Smooth muscle cell of the brain vasculature (primary cell): ENCODE data around the gene CCDC17.
A peak's percentile ranks its signal among the peaks of the same experiment; 100 is the strongest.

ENCODE experiments used
- DNase-seq: peaks from one replicate; pipeline ENCODE4 v3.0.0-alpha.2; 2012; ENCODE audit warnings: low read depth, low spot score

The CCDC17 gene

DNA sequence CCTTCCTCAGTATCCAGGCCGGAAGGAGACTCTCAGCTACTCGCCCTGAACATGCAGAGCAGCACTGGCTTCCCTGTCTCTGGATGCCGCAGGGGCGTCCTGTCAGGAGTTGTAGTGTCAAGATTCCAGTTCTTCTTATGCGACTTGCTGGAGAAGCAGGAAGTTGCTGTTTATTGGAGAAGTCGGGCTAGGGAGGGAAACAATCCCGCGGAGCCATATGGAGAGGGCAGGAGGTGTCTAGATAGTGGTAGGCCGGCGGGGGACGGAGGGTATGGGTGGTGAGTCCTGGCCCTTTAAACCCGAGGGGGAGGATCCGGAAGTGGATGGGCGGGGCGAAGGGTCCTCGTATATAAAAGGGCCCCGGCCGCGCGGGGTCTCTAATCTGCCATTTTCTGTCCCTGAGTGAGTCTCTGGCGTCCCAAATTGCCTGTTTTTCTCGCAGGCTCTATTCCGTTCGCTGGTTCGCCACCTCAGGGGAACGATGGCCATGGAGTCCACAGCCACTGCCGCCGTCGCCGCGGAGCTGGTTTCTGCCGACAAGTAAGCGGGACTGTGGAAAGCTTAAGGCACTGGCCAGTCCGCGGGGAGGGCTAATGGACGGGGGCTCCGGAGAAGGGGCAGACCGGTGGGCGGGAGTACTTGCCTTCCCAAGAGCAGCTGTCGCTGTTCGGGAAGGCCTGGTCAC, 40.0 kb downstream of the CCDC17 start, which contains the start of gene NASP:
Gene NASP, plus strand, starts transcription at position 376 of the 685 bp plus-strand sequence. Its CDS starts 106 bp downstream, at position 482.
- peak; percentile 57 for DNase-seq

DNA sequence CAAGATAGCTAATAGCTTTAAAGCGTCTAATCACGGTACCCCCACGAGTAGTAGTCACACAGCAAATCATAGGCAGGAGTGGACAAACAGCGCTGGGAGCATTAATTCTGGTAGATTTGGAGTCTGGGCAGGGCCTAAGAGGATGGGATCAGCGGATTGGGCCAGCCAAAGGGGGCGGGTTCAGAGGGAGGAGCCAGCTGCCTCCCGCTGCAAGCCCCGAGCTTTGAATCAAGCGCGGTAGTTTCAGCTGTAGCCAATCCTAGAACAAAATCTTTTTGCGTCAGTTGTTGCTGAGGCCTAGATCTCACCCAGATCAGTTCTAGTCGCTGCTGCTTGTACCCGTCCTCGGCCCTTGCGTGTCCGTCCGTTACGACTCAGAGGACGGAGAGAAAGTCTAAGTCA, 40.6 kb downstream of the CCDC17 start:
- peak; percentile 95 for DNase-seq

DNA sequence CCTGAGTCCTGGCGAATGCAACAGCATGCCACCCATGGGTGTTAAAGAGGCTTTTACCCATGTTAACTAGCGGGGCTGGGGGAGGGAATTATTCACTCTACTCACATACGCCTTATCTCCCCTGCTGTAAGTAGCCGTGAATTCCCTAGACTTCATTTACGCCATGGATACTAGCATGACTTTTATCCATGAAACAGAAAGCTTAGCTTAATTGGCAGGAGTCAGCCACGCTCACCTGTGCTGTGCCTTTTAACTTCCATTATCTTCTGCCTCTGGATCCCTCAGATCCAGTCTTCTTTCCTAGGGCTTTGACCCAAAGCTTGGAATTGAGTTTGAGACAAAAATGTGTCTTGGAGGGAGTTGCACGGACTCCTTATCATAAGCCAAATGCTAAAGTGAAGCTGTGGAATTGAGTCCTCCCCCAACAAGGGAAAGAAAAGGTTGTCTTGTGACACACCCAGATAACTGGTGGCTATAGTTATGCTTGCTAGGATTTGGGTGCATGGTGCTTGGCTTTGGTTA, 49.7 kb downstream of the CCDC17 start:
- DNase-seq: no peak

DNA sequence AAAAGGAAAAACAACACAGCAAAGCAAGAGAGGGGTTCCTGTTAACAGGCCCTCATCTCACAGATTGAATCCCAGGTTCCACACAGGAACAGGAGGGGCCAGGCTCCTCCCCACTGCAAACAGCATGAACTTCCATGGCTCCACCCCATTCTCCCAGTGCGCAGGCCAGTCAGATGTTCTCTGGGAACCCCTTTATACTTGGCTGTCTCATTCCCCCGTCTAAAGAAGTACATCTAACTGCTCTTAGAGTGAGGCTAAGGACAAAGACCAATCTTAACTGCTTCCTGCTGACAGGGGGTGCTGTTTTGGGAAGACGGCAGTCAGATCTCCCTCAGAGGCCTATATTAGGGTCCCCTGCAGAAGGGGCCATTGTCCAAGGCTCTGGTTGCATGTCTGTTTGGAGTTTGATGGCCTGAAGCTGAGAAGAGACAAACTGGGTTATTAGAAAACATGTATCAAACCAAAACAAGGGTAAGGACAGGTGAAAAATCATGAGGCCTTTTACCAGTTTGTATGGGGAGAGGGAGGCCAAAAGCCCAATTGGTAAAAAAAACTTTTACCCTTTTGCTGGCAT, 50.5 kb downstream of the CCDC17 start:
- DNase-seq: no peak

DNA sequence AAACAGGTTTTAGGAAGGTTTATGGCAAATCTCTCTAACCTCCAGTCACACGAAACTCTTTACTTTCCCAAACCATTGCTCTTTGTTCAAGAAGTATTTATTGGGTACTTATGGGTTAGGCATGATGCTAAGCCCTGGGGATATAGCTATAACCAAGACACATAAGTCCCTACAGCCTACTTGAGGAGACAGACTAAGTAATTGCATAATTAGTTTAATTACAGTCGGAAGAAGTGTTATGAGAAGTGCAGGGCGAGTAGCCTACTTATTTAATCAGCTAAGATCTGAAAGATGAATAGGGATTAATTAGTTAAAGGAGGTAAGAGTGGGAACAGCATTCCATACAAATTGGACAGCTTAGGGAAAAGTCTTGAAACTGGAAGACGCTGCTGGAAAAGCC, 53.2 kb downstream of the CCDC17 start:
- no peak for DNase-seq
